GM21360 (cell line): ENCODE measurements around the gene KRTAP3-1.
"Not testable (repeated sequence)": the region's sequence is repeated elsewhere in the genome, so short reads cannot be mapped to it uniquely, and the experiment has no call there.

Source experiments
- ATAC-seq: cut with Tn5 transposase; IDR thresholded peaks from one replicate; pipeline ENCODE4 v1.9.1; 2021; ENCODE audit warnings: mild to moderate bottlenecking, moderate library complexity; ENCODE audit not compliant: unreplicated experiment

Gene KRTAP3-1

DNA sequence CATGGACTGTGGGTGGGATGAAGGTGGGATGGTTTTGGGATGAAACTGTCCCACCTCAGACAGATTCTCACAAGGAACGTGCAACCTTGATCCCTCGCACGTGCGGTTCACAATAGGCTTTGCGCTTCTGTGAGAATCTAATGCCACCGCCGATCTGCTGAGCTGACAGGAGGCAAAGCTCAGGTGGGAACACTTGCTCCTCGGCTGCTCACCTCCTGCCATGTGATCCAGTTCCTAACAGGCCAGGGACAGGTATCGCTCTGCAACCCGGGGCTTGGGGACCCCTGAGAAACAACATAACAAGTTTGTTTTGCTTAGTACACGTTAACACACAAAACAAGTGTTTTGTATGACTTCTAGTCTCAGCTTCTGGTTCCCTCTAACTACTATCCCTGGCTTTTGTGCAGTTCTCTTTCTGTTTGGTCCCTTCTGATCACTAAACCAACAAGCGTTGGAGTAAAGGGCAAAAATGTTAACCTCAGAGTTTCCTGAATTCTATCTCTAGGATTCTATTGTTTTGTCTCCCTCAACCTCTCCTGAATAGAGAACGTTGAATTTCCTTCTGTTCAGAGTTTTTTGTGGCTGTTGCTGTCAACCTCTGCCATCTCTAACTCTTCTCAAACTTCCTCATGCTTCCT, 7.8 kb upstream of the KRTAP3-1 start:
- ATAC-seq = no peak

DNA sequence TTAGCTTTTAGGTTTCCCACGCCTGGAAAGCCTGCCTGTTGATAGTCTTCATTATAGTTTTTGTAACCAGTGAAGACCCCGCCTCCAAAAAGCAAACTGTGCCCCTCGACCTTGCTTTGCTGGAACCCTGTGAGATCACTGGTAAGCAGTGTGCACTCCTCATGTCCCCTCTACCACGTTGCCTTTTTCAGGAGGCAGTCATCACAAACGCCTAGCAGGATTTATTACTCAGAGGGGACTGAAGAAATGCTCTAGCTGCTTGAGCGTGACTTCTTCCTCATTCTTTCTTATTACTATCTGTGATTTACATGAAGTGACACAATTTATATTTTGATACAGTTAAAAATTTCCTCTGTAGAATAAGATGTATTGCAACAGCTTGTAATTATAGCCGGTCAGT, 6.5 kb upstream of the KRTAP3-1 start:
- ATAC-seq = no peak

DNA sequence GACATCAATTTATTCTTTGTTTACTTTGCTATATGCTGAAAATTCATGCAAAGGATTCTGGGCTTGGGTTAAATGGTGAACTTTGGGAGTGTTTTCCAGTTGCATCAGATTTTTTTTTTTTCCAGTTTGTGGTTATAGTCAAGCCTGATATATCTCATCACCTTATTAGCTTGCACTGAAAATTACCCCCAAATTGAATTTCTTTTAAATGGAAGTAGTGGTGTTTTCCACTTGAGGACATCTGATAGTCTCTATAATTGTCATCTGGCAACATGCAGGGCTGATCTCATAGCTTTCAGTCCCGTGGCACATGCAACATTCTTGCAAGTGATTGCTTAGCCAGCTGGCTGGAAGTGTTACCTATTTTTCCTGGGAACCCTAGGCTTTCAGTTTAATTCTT, 4.7 kb upstream of the KRTAP3-1 start:
- no peak for ATAC-seq

DNA sequence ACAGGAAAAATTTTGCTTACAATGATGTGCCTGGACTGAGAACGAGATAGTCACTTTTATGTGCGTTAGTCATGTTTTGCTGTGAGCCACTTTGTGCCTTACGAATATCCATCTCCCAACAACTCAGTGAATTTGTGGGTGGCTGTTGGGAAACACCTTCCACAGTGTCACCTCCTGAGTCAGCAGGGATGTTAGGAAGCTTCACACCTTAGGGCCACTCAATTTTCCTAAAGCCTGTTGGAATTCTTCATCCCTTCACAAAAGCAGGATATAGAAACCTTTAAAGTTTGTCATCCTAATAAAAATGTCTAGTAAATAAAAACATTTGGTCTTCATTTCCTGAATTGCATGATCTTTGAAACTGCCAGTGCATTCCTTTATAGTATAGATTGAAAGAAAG, 4.3 kb upstream of the KRTAP3-1 start:
- no peak for ATAC-seq

DNA sequence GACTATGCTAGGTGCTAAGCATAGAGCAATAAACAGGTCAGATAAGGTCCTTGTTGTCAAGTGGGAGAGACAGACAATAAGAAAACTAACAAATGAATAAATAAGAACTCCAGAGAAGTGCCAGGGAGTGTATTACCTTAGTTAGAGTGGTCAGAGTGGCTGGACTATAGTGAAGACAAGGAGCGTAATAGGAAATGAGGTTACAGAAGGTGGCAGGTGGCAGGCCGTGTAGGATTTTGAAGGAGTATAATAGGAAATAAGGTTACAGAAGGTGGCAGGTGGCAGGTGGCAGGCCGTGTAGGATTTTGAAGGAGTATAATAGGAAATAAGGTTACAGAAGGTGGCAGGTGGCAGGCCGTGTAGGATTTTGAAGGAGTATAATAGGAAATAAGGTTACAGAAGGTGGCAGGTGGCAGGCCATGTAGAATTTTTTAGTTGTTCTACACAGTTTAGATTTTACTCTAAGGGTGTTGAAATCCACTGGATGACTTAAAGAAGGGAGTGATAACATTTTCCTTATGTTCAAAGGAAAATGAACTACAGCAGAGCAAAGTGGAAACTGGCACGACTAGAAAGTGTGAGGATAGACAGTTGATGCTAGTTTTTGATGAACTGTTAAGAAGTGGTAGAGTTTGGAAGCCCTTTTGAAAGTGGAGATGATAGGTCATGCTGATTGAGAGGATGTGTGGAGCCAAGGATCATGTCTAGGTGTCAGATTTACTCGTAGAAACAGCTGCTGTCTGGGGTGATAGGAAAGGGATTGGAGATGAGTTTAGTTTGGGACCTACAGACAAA, 3.6 kb upstream of the KRTAP3-1 start:
- ATAC-seq = no peak

DNA sequence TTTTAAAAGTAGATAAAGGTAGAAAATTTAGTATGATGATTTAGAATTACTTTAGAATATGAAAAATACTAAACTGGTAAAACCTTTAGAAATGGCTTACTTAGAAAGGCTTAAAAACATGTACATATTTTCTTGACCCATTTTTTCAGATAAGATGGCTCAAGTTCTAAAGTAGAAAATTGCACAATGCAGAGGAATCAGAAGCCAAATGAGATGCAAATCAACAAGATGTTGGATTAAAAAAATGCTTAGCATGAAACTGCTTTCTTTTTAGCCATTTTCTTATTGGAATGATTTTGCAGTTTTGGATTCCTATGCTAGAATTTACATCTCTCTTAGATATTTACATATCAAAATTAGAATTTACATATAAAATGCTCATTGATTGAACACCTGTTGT, 1.5 kb upstream of the KRTAP3-1 start:
- no peak for ATAC-seq

DNA sequence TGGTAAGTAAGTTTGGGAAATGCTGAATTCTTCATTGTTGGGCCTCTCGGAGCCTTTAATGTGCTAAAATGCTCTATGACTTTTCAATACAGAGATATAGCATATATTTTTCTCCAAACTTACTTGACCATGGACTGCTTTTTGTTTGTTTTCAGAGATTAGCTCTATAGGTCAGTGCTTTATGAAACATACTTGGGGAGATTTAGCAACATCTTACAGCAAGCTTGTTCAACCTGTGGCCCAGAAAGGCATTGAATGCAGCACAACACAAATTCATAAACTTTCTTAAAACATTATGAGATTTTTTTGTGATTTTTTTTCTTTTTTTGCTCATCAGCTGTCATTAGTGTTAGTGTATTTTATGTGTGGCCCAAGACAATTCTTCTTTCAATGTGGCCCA, 1.0 kb upstream of the KRTAP3-1 start:
- ATAC-seq = no peak

DNA sequence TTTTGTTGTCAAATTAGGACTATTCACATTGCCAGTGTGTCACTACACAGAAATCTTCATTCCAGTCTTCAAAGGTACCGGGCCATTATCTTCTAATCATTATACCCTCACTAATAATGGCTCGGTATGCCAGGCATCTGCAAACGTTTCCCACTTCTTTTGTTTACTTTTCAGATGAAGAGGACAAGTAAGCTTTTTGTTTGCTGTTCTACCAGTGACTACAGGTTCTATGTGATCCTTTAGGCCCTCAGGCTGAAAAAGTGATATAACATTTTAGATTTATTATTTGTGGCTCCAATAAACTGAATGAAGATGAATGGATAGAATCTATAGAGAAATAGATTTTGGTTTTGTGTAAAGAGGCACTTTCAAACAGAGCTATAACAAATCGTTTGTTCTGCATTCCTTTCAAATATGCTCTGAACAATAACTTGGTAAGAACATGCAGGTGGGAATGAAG, 403 bp upstream of the KRTAP3-1 start:
- no peak for ATAC-seq

DNA sequence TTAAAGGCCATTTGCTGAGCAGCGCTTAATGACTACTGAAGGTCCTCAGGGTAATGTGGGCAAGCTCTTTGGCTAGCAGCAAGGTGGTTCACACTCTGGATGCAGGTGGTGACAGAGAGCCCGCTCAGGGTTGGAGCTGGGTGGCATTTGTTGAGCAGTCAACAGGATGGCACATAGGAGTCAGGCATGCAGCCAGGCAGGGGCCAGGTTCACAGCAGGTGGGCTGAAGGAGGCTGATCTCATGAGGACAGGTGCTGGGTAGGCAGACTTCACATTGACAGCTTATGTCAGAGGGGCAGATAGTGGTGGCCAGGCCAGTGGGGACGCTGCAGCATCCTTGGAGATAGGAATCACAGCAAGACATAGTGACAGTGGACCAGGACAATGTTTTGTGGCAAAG, 4.5 kb downstream of the KRTAP3-1 start:
- ATAC-seq = no peak

DNA sequence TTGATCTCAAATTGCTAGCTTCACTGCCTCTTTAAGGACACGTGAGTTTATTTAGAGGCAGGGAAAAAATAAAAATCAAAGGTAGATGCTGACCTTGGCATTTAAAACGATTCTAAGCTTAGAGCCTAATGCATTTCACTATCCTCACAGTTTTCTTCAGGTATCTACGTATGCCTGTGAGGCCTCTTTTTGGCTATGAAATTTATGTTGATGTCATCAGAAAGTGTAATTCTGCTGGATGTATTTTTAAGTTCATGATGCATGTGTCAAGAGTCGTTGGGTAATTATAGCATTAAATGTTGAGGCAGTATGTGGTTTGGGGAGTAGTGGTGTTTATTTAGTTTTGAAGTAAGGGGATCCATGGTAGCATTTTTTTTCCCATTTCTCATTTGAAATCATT, 5.0 kb downstream of the KRTAP3-1 start:
- ATAC-seq = no peak

DNA sequence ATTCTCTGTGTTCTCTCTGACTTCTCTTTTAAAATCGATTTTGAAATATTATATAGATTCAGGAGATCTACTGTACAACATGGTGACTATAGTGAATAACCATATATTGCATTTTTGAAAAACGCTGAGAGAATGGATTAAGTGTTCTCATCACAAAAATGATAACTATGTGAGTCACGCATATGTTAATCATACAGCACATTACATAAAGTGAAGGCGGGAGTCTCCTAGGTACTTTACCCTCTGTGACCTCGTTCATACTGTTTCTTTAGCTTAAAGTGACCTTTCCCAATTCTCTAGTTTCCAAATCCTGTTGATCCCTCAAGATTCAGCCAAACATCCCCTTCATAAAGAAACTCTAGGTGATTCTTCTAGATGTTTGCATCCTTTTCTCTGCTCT, 6.1 kb downstream of the KRTAP3-1 start:
- ATAC-seq = no peak

DNA sequence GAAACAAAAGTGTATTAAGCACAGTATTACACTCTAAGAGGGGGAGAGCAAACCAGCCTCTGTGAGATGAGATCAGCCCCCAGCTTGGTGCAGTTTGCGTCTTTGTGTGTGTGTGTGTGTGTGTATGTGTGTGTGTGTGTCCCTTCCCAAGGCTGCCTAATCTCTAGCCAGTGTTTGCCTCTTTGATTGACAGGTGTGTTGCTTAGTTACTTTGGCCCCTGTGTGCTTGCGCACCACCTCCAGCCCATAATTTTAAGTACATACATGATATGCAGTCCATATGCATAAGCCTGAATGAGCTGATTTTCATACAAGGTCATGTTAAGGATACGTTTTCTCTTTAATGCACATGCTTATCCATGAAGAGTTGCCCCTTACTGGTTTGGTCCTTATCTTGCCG, 7.1 kb downstream of the KRTAP3-1 start:
- ATAC-seq = no peak

DNA sequence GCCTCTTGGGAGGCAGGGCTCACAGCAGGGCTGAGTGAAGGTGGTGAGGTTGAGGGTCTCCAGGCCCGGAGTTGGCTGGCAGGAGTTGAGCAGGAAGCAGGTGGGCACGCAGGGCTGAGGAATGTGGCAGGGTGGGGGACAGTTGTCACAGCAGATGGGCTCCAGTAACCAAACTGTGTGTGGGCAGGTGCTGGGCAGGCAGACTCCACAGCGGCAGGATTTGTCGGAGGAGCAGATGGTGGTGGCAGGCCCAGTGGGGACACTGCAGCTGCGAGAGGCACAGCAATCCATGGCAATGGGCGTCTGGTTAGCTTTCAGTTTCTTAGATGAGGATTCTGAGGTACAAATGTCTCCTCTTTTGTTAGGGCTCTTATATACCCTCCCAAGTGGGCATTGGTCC, 9.4 kb downstream of the KRTAP3-1 start, which contains the start of gene KRTAP3-2:
Gene KRTAP3-2, minus strand, starts transcription at position 344 of the 400 bp plus-strand sequence. Its CDS starts 53 bp downstream, at position 291.
- not testable (repeated sequence) for ATAC-seq

DNA sequence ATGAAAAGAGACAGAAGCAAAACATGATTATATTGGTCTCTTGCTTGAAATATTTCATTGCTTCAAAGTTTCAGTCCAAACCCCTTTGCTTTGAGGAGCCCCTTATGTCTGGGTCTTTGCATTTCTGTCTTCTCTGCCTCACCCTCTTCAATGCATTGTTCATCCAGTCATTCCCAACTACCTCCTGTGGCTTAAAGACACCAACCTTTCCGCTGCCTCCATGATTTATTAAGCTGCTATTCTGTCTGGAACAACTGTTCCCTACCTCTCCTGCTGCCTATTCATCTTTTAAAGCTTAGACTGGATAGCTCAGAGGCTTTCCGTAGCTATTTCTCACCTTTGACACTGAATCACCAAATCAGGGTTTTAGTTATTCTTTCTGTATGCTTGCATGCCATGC, 11.6 kb downstream of the KRTAP3-1 start:
- ATAC-seq = no peak

DNA sequence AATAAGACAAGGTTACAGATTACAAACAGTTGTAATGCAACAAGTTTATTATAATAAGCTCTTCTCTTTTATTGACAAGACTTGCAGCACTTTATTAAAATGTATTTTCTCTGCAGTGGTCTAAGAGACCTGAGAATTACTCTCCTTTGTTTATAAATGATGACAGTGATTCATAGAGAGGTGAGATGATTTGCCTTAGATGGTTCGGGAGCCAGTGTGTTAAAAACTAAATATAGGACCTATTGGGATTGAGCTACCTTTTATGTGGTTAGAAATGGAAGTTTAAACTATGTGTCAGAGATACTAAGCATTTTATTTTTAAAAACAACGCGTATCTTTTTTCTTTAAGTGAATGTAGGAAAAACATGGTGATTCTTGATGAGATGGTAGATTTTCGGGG, 12.1 kb downstream of the KRTAP3-1 start:
- ATAC-seq = no peak

DNA sequence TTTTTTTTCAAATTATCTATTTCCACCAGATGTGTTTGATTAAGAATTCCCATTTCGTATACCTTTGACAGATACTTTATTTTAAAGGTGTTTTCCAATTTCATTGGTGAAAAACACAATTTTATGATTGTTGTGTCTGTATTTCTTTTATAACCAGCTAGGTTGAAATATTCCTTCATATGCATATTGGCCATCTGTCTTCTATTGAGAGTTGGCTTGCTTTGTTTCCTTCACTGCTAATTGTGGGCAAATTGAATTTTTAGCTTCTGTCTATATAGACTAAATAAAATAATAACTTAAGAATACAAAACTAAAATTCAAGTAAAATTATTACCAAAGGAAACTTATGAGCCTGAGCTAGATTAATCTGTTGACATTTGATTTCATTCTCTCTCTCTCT, 13.8 kb downstream of the KRTAP3-1 start:
- no peak for ATAC-seq

DNA sequence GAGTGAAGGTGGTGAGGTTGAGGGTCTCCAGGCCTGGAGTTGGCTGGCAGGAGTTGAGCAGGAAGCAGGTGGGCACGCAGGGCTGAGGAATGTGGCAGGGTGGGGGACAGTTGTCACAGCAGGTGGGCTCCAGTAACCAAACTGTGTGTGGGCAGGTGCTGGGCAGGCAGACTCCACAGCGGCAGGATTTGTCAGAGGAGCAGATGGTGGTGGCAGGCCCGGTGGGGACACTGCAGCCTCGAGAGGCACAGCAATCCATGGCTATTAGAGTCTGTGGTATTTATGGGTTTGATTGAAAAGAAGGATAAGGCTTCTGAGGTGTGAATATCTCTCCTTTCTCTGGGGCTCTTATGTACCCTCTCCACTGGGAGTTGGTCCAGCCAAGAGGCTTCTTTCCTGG, 15.1 kb downstream of the KRTAP3-1 start, which contains the start of gene KRTAP3-3:
Gene KRTAP3-3, minus strand, starts transcription at position 326 of the 400 bp plus-strand sequence. Its CDS starts 67 bp downstream, at position 259.
- no peak for ATAC-seq

DNA sequence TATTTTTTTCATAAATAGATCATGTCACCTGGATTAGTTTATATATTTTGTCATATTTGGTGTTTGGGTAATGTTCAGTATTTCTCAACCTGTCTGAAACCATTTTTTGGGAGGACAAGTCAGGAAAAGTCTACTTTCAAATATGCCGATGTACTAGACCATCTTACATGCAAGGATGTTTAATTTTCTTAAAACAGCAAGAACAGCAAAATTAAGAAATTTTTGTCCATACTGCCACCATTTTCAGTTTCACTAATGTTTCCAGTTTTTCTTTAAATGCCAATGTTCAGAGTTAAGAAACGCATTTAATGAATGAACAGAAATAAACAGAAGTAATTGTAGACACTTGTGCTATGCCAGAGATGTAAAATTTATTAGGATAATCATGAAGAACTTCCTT, 15.8 kb downstream of the KRTAP3-1 start:
- no peak for ATAC-seq

DNA sequence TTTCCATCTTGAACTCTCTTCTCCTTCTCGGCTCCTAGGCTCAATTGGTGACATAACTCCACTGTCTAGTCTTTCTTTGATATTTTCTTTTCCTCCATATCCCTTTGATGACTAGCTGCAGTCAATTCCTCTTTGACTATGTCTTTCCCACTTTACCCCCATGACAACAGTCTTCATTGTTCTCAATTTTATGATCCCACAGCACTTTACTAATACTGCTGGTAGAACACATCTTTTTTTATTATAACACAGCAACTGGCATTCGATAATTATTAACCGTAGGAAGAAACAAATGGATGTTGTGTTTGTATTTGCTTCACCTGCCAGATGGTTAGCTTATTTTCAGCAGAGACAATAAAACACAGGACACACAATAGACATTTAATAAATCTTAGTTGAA, 16.3 kb downstream of the KRTAP3-1 start:
- ATAC-seq = no peak

DNA sequence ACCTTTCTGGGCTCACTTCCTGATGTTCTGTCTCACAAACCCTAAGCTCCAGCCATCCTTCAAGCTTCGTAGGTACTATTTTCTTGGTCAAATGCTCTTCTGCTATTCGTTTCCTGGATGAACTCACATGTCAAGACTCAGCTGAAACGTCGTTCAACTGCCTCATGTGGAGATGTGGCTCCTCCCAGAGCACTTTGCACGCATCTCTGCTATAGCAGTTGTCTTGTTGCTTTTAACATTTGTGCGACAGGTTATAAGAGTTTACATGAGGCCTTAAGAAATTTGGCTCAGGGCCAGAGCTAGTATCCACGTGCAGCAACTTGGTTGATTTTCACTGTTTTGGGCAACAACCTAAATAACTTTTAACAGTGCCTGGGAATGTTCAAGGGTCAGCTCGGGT, 22.0 kb downstream of the KRTAP3-1 start:
- ATAC-seq = no peak

DNA sequence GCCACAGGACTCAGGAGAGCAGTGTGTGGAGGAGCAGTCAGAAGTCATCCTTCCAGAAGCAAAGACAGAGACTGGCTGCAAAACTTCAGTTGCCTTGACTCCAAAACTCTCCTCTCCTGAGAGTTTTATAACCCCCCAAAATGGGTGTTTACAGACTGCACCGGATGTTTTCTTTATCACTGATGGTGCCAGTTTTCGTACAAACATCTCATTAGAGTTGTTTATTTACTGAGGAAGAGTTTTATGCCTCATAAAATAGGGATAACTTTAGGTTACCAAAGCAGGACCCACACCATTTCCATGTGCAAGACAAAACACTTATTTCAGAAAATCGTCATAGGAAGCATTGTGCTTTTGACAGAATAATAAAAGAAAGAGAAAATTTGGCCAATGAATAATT, 24.7 kb downstream of the KRTAP3-1 start, which contains the start of gene KRT40:
Gene KRT40, minus strand, starts transcription at position 101 of the 400 bp plus-strand sequence. Its CDS starts 53 bp downstream, at position 48.
- ATAC-seq = no peak

DNA sequence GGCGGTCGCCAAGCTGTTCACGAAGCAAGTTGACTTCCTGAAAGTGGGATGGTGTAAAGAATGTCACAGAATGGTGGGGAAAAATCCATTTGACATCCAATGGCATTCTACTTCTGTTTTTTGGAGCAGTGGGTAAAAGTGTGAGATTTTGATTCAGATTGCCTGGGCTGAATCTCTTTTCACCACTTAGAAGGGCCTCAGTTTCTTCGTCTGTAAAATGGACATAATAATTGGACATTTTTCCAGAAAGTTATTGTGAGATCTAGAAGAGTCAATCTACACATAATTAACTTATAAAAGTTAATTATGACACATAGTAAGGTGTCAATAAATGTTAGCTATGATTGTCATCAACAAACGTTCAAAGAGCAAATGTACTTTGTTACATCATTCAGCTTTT, 27.8 kb downstream of the KRTAP3-1 start:
- ATAC-seq = no peak
